ENCODE measurements around the gene STMN3.
"Not testable (repeated sequence)": the region's sequence is repeated elsewhere in the genome, so short reads cannot be mapped to it uniquely, and the experiment has no call there.

Gene STMN3

GRCh38 chr20:63675681-63676368 is 22.6 kb upstream of the STMN3 start:
- no peak for DNase-seq

DNA sequence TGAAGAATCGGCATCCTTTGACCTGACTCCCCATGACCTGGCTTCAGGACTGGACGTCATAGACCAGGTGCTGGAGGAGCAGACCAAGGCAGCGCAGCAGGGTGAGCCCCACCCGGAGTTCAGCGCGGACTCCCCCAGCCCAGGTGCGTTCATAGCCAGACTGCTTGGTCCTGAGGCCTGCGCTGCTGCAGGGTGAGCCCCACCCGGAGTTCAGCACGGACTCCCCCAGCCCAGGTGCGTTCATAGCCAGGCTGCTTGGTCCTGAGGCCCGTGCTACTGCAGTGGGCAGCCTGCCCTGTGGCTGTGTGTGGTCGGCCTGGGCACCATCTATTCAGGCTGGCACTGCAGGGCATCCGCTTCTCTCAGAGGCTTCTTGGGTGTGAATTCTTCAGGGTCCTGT is 20.7 kb upstream of the STMN3 start:
- DNase-seq = no peak

- no peak for DNase-seq
Measured at GRCh38 chr20:63672666-63673065, 19.4 kb upstream of the STMN3 start.

GRCh38 chr20:63671695-63672094 is 18.5 kb upstream of the STMN3 start:
- DNase-seq = not testable (repeated sequence)

DNA sequence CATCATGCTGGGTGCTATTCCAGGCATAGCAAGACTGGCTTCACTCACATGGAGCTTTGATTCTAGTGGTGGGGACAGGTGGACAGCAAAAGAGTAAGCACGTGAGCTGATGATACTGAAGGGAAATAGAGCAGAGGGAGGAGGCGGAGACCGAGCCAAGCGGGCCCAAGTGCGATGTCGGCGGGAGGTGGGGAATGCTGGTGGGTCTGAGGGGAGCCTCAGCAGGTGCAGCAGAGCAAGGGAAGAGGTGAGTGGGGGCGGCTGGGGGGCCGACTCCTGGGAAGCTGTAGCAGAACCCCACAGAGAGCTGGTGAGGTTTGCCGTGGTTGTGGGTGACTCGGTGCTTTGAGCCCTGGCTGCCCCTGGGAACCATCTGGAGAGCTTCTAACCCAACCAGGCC is 15.1 kb upstream of the STMN3 start:
- no peak for DNase-seq

DNA sequence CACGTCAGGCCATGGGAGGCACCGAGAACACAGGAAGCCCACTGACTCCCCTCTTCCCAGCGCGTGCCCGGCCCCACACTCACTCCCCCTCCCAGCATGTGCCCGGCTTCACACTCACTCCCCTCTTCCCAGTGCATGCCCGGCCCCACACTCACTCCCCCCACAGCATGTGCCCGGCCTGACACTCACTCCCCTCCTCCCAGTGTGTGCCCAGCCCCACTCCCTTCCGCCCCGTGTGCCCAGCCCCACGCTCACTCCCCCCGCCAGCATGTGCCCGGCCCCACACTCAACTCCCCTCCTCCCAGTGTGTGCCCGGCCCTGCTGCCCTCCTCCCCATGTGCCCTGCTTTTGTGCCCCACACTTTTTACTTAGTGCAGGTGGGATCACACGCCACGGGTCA is 14.6 kb upstream of the STMN3 start:
- no peak for DNase-seq

DNA sequence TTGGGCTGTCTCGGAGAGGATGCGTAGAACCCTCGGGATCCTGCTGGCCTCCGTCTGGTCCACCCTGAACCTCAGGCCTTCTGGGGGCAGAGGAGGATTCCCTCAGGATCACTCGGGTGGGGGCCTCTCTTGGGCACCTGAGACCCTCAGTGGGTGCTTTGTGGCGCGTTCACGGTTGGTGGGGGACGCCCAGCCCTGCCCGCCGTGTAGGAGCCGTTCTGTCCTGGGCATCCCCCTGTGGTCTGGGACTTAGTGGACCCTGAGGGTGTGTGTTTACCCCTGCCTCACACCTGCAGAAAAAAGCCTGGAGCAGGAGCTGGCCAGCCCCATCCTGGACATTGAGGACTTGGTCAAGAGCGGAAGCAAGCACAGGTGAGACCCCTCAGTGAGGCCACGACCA is 12.5 kb upstream of the STMN3 start:
- DNase-seq = no peak

GRCh38 chr20:63664861-63665594 is 11.8 kb upstream of the STMN3 start:
- DNase-seq = no peak

- no peak for DNase-seq
Measured at GRCh38 chr20:63664143-63664851, 11.1 kb upstream of the STMN3 start.

- DNase-seq = no peak
Measured at GRCh38 chr20:63663332-63664066, 10.3 kb upstream of the STMN3 start.

DNA sequence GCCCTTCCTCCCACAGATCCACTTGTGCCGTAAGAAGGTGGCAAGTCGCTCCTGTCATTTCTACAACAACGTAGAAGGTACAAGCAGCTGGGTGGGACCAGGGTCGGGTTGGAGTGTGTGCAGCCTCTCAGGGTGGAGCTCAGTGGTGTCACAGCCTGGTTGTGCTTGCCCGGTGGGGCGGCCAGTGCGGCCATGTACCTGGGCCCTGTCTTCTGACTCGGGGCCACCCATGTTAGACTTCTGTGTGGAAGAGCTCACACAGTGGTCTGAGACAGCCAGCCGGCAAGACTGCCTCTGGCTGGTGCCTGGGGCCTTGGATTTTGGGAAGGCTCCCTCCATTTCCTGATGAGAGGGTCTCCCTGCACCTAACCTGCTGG is 9.6 kb upstream of the STMN3 start:
- no peak for DNase-seq

- DNase-seq = no peak
Measured at GRCh38 chr20:63661959-63662812, 9.0 kb upstream of the STMN3 start.

GRCh38 chr20:63661108-63661507 is 7.9 kb upstream of the STMN3 start:
- no peak for DNase-seq

DNA sequence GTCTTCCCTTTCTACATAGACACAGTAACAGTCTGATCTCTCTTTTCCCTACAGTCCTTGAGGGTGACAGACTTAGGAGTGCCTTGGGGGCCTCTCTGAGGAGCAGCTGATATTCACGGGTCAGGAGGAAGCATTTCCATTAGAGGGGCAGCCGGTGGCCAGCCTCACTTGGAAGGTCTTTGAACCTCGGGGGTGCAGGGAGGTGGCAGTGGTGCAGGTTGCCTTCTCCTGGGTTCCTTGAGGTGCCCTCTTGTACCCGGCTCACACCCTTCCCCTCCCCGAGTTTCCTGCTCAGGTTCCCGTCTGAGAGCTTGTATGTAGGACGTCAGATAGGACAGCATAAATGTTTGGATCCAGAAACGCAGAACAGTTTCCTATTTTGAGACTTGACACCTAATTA is 7.4 kb upstream of the STMN3 start:
- DNase-seq = no peak

DNA sequence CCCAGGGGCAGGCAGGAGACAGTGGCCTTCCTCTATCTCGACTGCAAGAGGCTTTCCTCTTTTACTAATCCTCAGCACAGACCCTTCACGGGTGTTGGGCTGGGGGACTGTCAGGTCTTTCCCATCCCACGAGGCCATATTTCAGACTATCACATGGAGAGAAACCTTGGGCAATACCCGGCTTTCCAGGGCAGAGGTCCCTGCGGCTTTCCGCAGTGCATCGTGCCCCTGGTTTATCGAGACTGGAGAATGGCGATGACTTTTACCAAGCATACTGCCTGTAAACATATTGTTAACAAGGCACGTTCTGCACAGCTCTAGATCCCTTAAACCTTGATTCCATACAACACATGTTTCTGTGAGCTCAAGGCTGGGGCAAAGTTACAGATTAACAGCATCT is 7.0 kb upstream of the STMN3 start:
- not testable (repeated sequence) for DNase-seq

DNA sequence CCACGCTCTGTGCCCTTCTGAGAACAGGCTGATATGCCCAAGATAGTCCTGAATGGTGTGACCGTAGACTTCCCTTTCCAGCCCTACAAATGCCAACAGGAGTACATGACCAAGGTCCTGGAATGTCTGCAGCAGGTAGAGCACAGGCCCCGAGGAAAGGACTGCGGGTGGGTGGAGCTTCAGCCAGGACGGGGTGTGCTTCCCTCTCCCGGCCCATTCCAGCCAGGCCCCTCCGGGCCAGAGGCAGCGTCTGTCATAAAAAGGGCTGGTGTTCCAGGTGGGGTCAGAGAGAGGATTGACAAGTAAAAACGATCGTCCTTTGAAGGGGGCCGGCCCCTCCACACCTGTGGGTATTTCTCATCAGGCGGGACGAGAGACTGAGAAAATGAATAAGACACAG is 6.1 kb upstream of the STMN3 start:
- no peak for DNase-seq

DNA sequence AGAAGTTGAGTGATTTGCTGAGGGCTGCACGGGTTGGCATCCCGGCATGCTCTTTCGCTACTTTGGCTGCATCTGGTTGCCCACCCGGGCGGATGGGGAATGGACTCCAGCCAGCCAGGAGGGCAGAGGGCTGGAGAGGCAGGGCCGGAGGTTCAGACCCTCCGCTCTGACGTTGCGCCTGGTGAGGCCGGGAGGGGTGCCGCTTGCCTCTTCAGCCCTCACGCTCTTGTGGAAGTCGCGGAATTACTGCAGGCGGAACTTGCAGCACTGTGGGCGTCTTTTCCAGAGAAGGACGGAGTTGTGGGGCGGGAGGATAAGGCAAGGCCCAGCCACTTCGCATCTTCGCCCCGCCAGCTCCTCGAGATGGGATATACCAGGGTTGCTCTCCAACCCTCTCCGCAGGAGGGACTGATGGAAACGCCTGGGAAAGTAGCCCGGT is 5.5 kb upstream of the STMN3 start:
- DNase-seq = no peak

GRCh38 chr20:63657937-63658748 is 4.9 kb upstream of the STMN3 start, which contains the start of gene RTEL1:
RTEL1 (plus strand) TSS chr20:63658312; CDS start chr20:63659403, 1,091 bp downstream.
- DNase-seq = peak; percentile 81 to 86

DNA sequence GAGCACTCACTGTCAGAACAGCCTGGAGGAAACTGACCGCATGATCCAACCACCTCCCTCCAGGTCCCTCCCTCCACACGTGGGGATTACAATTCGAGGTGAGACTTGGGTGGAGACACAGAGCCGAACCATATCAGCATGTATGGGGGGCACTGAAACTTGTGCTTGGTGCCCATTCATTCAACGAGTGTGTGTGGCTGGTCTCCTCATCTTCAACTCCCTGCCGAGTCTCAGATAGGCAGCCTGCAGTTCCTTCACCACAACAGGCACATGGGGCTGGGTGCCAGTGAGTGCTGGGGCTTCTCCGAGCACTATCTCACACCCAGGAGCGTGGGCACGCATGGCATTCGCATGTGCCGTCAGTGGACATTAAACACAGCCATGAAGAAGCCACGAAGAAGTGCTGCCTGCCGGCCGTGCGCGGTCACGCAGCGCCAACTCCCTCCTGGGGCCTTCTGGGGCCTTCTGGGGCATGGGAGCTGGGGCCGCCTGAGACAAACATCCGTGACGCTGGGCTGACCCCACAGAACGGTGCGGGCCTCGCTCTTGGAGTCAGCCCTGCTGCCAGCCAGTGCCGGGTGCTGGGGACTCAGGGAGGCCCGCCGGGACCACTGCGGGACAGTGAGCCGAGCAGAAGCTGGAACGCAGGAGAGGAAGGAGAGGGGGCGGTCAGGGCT is 4.2 kb upstream of the STMN3 start:
- no peak for DNase-seq

- DNase-seq = no peak
Measured at GRCh38 chr20:63656451-63656850, 3.2 kb upstream of the STMN3 start.

GRCh38 chr20:63655249-63655648 is 2.0 kb upstream of the STMN3 start:
- DNase-seq = no peak
